ENCODE results near the gene SYT14. TPM values are rescaled to one million over a fixed set of nuclear protein-coding genes. Genes with fewer than 3 reads are reported as not detected.
"Not testable (repeated sequence)": the region's sequence is repeated elsewhere in the genome, so short reads cannot be mapped to it uniquely, and the experiment has no call there.

SYT14 gene
- total RNA-seq, 1 donor from 2014 or later: 0.16 TPM

DNA sequence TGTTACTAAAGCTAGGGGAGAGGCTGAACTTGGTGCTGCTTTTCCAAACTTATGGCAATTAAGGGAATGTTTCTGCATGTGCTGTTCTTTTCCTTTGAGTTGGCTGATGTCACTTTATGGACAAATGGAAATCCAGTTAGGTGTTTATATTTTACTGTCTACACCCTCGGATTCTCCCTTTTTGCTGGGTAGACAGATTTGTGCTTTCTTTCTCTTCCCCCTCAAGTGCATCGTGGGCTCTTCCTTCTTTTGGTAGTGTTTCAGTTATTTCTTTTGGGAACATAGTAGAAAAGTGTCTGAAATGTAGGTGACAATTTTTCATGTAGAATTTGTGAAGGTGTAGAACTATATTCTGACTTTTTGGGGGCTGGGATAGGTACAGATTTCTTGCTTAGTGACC lies 22.9 kb downstream of the SYT14 start:
- no peaks in the 10 kb centered on the region for H3K9me3 Mint-ChIP-seq (ENCODE audit: unreplicated experiment)

DNA sequence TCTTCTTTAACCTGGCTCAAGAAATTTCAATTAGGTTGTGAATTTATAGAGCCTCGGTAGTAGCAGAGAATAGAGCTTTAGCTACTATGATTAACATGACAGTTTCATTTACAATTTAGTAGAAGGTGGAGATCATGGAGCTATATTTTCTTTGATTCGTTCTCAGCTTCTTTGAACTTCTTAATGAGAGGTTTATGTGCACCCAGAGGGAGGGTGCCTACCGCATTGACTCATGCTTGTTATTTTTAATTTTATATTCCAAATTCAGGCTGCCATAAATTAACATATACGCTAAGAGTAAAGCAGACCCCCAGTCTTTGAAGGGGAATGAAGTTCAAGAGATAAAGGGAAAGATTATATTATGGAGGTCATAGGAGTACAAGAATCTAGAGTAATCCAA lies 24.4 kb downstream of the SYT14 start:
- Mint-ChIP-seq H3K27ac (ENCODE audit: unreplicated experiment) (no peak overlapping the region), H3K36me3 (ENCODE audit: unreplicated experiment) (no peaks in the 10 kb centered on the region), H3K4me1 (ENCODE audit: unreplicated experiment) (no peaks in the 10 kb centered on the region), H3K9me3 (ENCODE audit: unreplicated experiment) (no peaks in the 10 kb centered on the region), H3K4me3 (ENCODE audit: unreplicated experiment) (no peak overlapping the region), H3K27me3 (ENCODE audit: unreplicated experiment) (peaks cover 31% of the 10 kb centered on the region)
- DNase-seq (ENCODE audit: extremely low spot score, unreplicated experiment): no peak
- TF ChIP-seq, protein P1, sequence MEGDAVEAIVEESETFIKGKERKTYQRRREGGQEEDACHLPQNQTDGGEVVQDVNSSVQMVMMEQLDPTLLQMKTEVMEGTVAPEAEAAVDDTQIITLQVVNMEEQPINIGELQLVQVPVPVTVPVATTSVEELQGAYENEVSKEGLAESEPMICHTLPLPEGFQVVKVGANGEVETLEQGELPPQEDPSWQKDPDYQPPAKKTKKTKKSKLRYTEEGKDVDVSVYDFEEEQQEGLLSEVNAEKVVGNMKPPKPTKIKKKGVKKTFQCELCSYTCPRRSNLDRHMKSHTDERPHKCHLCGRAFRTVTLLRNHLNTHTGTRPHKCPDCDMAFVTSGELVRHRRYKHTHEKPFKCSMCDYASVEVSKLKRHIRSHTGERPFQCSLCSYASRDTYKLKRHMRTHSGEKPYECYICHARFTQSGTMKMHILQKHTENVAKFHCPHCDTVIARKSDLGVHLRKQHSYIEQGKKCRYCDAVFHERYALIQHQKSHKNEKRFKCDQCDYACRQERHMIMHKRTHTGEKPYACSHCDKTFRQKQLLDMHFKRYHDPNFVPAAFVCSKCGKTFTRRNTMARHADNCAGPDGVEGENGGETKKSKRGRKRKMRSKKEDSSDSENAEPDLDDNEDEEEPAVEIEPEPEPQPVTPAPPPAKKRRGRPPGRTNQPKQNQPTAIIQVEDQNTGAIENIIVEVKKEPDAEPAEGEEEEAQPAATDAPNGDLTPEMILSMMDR (IDR thresholded peaks at IDR 0.05): no peak

More for the DNA sequence above, 22.9 kb downstream of the SYT14 start:
- H3K4me1 Mint-ChIP-seq (ENCODE audit: unreplicated experiment): no peaks in the 10 kb centered on the region
- peaks cover 36% of the 10 kb centered on the region for H3K27me3 Mint-ChIP-seq (ENCODE audit: unreplicated experiment)
- TF ChIP-seq, protein P1 (IDR thresholded peaks at IDR 0.05): no peak
- no peak for DNase-seq (ENCODE audit: extremely low spot score, unreplicated experiment)
- no peaks in the 10 kb centered on the region for H3K36me3 Mint-ChIP-seq (ENCODE audit: unreplicated experiment)
- no peak overlapping the region for H3K4me3 Mint-ChIP-seq (ENCODE audit: unreplicated experiment)
- H3K27ac Mint-ChIP-seq (ENCODE audit: unreplicated experiment): no peak overlapping the region

DNA sequence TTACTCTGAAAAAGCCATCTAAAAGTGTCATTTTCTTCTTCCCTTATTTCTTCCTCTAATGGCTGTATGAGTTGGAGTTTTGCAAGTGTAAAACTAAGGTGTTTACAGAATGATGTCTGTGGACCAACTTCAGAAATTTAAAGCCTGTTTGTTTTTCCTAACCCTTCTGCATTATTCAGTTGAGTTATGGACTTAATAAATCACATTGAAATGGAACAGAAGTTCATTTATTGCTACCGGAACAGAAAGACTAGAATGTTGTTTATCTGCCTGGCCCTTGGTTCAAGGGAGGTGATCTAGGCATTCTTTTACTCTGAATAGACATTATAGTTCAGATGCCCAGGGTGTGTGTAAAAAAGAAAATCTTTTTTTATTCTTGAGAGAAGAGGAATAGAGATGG lies 24.8 kb downstream of the SYT14 start:
- DNase-seq (ENCODE audit: extremely low spot score, unreplicated experiment): no peak
- no peaks in the 10 kb centered on the region for H3K4me1 Mint-ChIP-seq (ENCODE audit: unreplicated experiment)
- H3K27me3 Mint-ChIP-seq (ENCODE audit: unreplicated experiment): peaks cover 29% of the 10 kb centered on the region
- no peak overlapping the region for H3K27ac Mint-ChIP-seq (ENCODE audit: unreplicated experiment)
- TF ChIP-seq, protein P1 (IDR thresholded peaks at IDR 0.05): no peak
- H3K4me3 Mint-ChIP-seq (ENCODE audit: unreplicated experiment): no peak overlapping the region
- no peaks in the 10 kb centered on the region for H3K36me3 Mint-ChIP-seq (ENCODE audit: unreplicated experiment)
- H3K9me3 Mint-ChIP-seq (ENCODE audit: unreplicated experiment): no peaks in the 10 kb centered on the region

DNA sequence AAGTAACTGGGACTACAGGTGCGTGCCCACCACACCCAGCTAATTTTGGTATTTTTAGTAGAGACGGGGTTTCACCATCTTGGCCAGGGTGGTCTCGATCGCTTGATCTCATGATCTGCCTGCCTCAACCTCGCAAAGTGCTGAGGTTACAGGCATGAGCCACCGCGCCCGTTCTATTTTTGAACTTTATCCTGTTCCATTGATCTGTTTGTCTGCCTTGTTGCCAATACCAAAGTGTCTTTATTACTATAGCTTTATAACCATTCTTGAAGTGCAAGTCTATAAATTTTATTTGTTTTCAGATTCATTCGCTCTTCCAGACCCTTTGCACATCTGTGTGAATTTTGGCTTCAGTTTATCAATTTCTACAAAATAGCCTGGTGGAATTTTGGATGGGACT lies 28.0 kb downstream of the SYT14 start:
- TF ChIP-seq, protein P1 (IDR thresholded peaks at IDR 0.05): no peak
- Mint-ChIP-seq H3K9me3 (ENCODE audit: unreplicated experiment) (no peaks in the 10 kb centered on the region), H3K36me3 (ENCODE audit: unreplicated experiment) (no peaks in the 10 kb centered on the region), H3K27ac (ENCODE audit: unreplicated experiment) (no peak overlapping the region), H3K4me3 (ENCODE audit: unreplicated experiment) (no peak overlapping the region), H3K27me3 (ENCODE audit: unreplicated experiment) (peaks cover 17% of the 10 kb centered on the region), H3K4me1 (ENCODE audit: unreplicated experiment) (no peaks in the 10 kb centered on the region)
- no peak for DNase-seq (ENCODE audit: extremely low spot score, unreplicated experiment)

DNA sequence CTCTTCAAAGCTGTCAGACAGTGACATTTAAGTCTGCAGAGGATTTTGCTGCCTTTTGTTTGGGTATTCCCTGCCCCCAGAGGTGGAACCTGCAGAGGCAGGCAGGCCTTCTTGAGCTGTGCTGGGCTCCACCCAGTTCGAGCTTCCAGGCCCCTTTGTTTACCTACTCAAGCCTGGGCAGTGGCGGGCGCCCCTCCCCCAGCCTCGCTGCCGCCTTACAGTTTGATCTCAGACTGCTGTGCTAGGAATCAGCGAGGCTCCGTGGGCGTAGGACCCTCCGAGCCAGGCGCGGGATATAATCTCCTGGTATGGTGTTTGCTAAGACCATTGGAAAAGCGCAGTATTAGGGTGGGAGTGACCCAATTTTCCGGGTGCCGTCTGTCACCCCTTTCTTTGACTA lies 40.7 kb downstream of the SYT14 start:
- not testable (repeated sequence) for H3K9me3 Mint-ChIP-seq (ENCODE audit: unreplicated experiment); H3K4me1 Mint-ChIP-seq (ENCODE audit: unreplicated experiment); H3K36me3 Mint-ChIP-seq (ENCODE audit: unreplicated experiment); DNase-seq (ENCODE audit: extremely low spot score, unreplicated experiment); H3K27ac Mint-ChIP-seq (ENCODE audit: unreplicated experiment); H3K4me3 Mint-ChIP-seq (ENCODE audit: unreplicated experiment)
- H3K27me3 Mint-ChIP-seq (ENCODE audit: unreplicated experiment): peaks cover 27% of the 10 kb centered on the region

DNA sequence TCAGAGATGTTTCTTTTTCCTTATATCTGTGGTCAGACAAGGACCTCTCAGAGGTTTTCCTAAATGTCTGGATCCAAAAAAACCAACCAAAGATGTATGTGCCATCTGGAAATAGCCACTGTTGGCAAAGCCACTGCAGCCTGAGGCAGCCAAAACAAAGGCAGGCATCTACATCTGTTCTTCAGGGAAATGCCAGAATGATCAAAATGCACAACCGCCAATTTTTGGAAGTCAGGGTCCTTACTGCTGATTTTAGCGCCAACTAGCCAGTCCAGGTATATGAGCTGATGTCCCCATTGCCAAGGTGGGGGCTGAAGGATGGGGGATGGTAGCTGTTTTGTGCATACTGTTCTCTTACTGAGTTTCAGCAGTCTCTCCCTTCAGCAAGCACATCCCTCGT lies 45.9 kb downstream of the SYT14 start:
- H3K27me3 Mint-ChIP-seq (ENCODE audit: unreplicated experiment): peaks cover 49% of the 10 kb centered on the region
- no peak overlapping the region for H3K4me3 Mint-ChIP-seq (ENCODE audit: unreplicated experiment)
- H3K36me3 Mint-ChIP-seq (ENCODE audit: unreplicated experiment): no peaks in the 10 kb centered on the region
- no peaks in the 10 kb centered on the region for H3K4me1 Mint-ChIP-seq (ENCODE audit: unreplicated experiment)
- no peak for DNase-seq (ENCODE audit: extremely low spot score, unreplicated experiment)
- H3K9me3 Mint-ChIP-seq (ENCODE audit: unreplicated experiment): no peaks in the 10 kb centered on the region
- TF ChIP-seq, protein P1 (IDR thresholded peaks at IDR 0.05): no peak
- no peak overlapping the region for H3K27ac Mint-ChIP-seq (ENCODE audit: unreplicated experiment)

All from osteocyte (in vitro differentiated cells).